HepG2 (cell line): ENCODE data around the gene NDUFB8. TPM values are rescaled to one million over a fixed set of nuclear protein-coding genes. Genes with fewer than 3 reads are reported as not detected.

Experiments used
- ARID4A ChIP-seq: sonication (generic); formaldehyde crosslinking; IDR thresholded peaks from 2 replicates; pipeline ENCODE4 v1.5.0; 2020; ENCODE audit warnings: mild to moderate bottlenecking, missing genetic modification reagents, borderline replicate concordance
- HNRNPL ChIP-seq: fragments of 200-400 bp; formaldehyde crosslinking; IDR thresholded peaks from 2 replicates; pipeline ENCODE4 v1.6.1; 2017; ENCODE audit warnings: mild to moderate bottlenecking, low read depth, low read length
- MAZ ChIP-seq, 2 experiments: sonication (generic) in 1 of 2; formaldehyde crosslinking in 1 of 2; IDR thresholded peaks; 2 replicates each; pipeline versions ENCODE4 v1.5.0 to v1.6.1; 2012 to 2020; ENCODE audit warnings: low read depth in 2 of 2, mild to moderate bottlenecking in 2 of 2, borderline replicate concordance in 1 of 2, improper control_type of control experiment in 1 of 2, low read length in 1 of 2, missing genetic modification reagents in 1 of 2, moderate library complexity in 1 of 2
- TCF12 ChIP-seq, 2 experiments: fragments of 450-650 bp in 1 of 2; sonication (generic) in 1 of 2; formaldehyde crosslinking in 1 of 2; IDR thresholded peaks; 2 replicates each; pipeline versions ENCODE4 v1.6.1 to v1.8.0; 2017 to 2022; ENCODE audit warnings: antibody characterized with exemption in 1 of 2, mild to moderate bottlenecking in 1 of 2, missing genetic modification reagents in 1 of 2, moderate library complexity in 1 of 2
- YY1 ChIP-seq: IDR thresholded peaks from 2 replicates; pipeline ENCODE4 v1.6.1; 2011; ENCODE audit warnings: low read length, low read depth, moderate library complexity, mild to moderate bottlenecking; ENCODE audit not compliant: insufficient read depth, insufficient replicate concordance
- ZBTB4 ChIP-seq: sonication (generic); formaldehyde crosslinking; IDR thresholded peaks from 2 replicates; pipeline ENCODE4 v1.4.0; 2020; ENCODE audit warnings: missing genetic modification reagents, mild to moderate bottlenecking, borderline replicate concordance
- ZNF205 ChIP-seq: IDR thresholded peaks from 2 replicates; pipeline ENCODE4 v1.6.1; 2018; ENCODE audit warnings: missing biosample characterization, missing genetic modification reagents
- ZNF292 ChIP-seq: sonication (generic); formaldehyde crosslinking; IDR thresholded peaks from 2 replicates; pipeline ENCODE4 v1.8.1; 2022; ENCODE audit warnings: mild to moderate bottlenecking, low read depth, missing genetic modification reagents, borderline replicate concordance
- ZNF329 ChIP-seq: sonication (generic); formaldehyde crosslinking; IDR thresholded peaks from 2 replicates; pipeline ENCODE4 v1.9.0; 2021; ENCODE audit warnings: low read depth, mild to moderate bottlenecking, missing genetic modification reagents
- ZNF619 ChIP-seq: sonication (generic); formaldehyde crosslinking; IDR thresholded peaks from 2 replicates; pipeline ENCODE4 v1.4.0; 2020; ENCODE audit warnings: mild to moderate bottlenecking, missing genetic modification reagents
- ZNF629 ChIP-seq: sonication (generic); formaldehyde crosslinking; conservative IDR thresholded peaks from 2 replicates; pipeline ENCODE4 v1.5.0; 2020; ENCODE audit warnings: missing genetic modification reagents
- ZNF687 ChIP-seq: sonication (generic); formaldehyde crosslinking; IDR thresholded peaks from 2 replicates; pipeline ENCODE4 v1.5.1; 2020; ENCODE audit warnings: mild to moderate bottlenecking, missing genetic modification reagents, moderate library complexity
- ZNF740 ChIP-seq: sonication (generic); formaldehyde crosslinking; IDR thresholded peaks from 2 replicates; pipeline ENCODE4 v1.4.0; 2020; ENCODE audit warnings: missing genetic modification reagents
- polyA plus RNA-seq, 8 experiments: library from polyadenylated mRNA; depleted of rRNA in 3 of 8; stranded (reverse) in 7 of 8; unstranded in 1 of 8; fragments of >200 nt; fragmentation: Illumina TruSeq in 4 of 8; extraction: Trizol in 4 of 8; gene quantifications; 2 replicates each; pipeline versions ENCODE4 v1.2.1 to v1.2.3, GENCODE V29; 2011 to 2016; ENCODE audit warnings: low read depth in 4 of 8, missing spikeins in 1 of 8, mixed read lengths in 1 of 8; ENCODE audit not compliant: insufficient read depth in 1 of 8
- total RNA-seq, 5 experiments: library from RNA; depleted of rRNA; stranded (reverse); fragments of >200 nt; fragmentation: Illumina TruSeq; extraction: Trizol; gene quantifications; 2 replicates each; pipeline ENCODE4 v1.2.3, GENCODE V29; 2016; ENCODE audit warnings: low read depth in 1 of 5

Gene NDUFB8
- total and polyA plus RNA-seq, 2 of the 13 experiments (the other 11 are each of a cell fraction or from before 2014, with no cell fraction given) = 210 to 216 TPM

GRCh38 chr10:100519311-100520051 is 10.2 kb downstream of the NDUFB8 start, which contains the start of gene SEC31B (continued):
- TF ChIP-seq ARID4A = peak; percentile 65; the same call in 1 of the 2 replicates
- TF ChIP-seq ZNF629 (CRISPR knock-in tag) = no peak
- TF ChIP-seq HNRNPL = 0 out of 2 replicates have a peak, but pooled peaks have one; percentile 49
- no peak for TF ChIP-seq ZNF740 (CRISPR knock-in tag)
- peak; percentile 93 for TF ChIP-seq ZNF687
- TF ChIP-seq ZNF329 (CRISPR knock-in tag) = 0 out of 2 replicates have a peak, but pooled peaks have one; percentile 38
- TF ChIP-seq YY1 = peak; percentile 26
- no peak for TF ChIP-seq TCF12 (IDR thresholded peaks at IDR 0.05)
- TF ChIP-seq TCF12 (CRISPR knock-in tag; IDR thresholded peaks at IDR 0.05) = peak; percentile 78; the same call in 1 of the 2 replicates
- no peak for TF ChIP-seq ZNF205
- no peak for TF ChIP-seq ZNF619
- TF ChIP-seq ZNF292 (CRISPR knock-in tag) = peak; percentile 0; the same call in 1 of the 2 replicates
- no peak for TF ChIP-seq ZBTB4 (CRISPR knock-in tag)
- no peak for TF ChIP-seq MAZ (IDR thresholded peaks at IDR 0.05; ENCODE audit: borderline replicate concordance, low read depth, low read length)
- peak; percentile 23; the same call in 1 of the 2 replicates for TF ChIP-seq MAZ (CRISPR knock-in tag; IDR thresholded peaks at IDR 0.05; ENCODE audit: low read depth)
